ENCODE measurements around the gene NFKBIZ.

DNA sequence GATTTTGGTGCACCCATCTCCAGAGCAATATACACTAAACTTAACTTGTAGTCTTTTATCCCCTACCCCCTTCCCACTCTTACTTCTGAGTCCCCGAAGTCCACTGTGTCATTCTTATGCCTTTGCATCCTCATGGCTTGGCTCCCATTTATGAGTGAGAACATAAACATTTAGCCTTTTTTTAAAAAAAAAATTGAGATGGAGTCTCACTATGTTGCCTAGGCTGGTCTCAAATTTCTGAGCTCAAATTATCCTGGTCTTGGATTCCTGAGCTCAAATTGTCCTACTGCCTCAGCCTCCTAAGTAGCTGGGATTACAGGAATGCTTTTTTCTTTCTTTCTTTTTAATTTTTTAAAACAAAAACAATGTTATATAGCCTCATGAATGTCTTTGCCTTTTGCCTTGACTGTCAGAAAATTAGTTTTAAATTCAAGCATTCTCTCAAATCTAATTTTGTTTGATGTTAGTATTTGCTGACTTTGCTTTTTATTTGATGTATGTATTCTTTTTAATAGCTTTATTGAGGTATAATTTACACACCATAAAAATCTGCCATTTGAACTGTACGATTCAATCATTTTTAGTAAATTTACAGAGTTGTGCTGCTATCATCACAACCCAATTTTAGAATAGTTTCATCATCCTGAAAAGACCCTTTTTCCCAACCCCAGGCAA, 46.9 kb downstream of the NFKBIZ start:
- TF ChIP-seq, protein P1, sequence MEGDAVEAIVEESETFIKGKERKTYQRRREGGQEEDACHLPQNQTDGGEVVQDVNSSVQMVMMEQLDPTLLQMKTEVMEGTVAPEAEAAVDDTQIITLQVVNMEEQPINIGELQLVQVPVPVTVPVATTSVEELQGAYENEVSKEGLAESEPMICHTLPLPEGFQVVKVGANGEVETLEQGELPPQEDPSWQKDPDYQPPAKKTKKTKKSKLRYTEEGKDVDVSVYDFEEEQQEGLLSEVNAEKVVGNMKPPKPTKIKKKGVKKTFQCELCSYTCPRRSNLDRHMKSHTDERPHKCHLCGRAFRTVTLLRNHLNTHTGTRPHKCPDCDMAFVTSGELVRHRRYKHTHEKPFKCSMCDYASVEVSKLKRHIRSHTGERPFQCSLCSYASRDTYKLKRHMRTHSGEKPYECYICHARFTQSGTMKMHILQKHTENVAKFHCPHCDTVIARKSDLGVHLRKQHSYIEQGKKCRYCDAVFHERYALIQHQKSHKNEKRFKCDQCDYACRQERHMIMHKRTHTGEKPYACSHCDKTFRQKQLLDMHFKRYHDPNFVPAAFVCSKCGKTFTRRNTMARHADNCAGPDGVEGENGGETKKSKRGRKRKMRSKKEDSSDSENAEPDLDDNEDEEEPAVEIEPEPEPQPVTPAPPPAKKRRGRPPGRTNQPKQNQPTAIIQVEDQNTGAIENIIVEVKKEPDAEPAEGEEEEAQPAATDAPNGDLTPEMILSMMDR (IDR thresholded peaks at IDR 0.05; ENCODE audit: low read depth, low read length) = no peak
- TF ChIP-seq EZH2phosphoT487 (IDR thresholded peaks at IDR 0.05; ENCODE audit: low read depth) = no peak
